ENCODE results near the gene PRR3.
A peak's percentile ranks its signal among the peaks of the same experiment; 100 is the strongest.

PRR3 gene

DNA sequence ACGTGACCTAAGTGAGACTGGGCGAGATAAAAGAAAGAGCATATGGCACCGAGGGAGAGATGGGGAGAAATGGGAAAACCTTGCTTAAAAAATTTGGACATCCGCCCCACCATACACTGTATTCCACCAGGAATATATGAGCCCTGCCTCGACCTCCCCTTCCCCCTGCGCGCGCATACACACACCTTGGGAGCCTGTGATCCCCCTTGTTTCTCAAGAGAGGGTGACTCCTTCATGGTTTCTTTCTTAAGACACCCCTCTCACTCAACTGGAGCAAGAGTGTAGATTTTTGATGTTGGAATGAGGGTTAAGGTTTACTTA lies 14.6 kb downstream of the PRR3 start:
- H3K18ac ChIP-seq (ENCODE audit: low read length) = no peak overlapping the region
- peaks cover 3 to 4% of the 10 kb centered on the region in 2 experiments for H3K36me3 ChIP-seq (ENCODE audit: control insufficient read depth in 1 of 2, insufficient read depth in 2 of 2, low read length in 2 of 2)
- WGBS (ENCODE audit: extremely low coverage, insufficient coverage, insufficient read length) = no CpG with 5 or more reads among the region's 8 CpGs
- peak overlapping the region; percentile 29 for H3K14ac ChIP-seq (ENCODE audit: low read length)
- peak overlapping the region; percentile 86 for H4K91ac ChIP-seq (ENCODE audit: low read depth, low read length)
- no peaks in the 10 kb centered on the region for H3K9me3 ChIP-seq (ENCODE audit: insufficient read depth, low read depth, low read length)
- no peak overlapping the region for H2AK5ac ChIP-seq (ENCODE audit: low read length)
- peak overlapping the region; percentile 96 for H3K27ac ChIP-seq (ENCODE audit: low read depth, low read length)
- peak overlapping the region; percentile 13 for H4K12ac ChIP-seq (ENCODE audit: low read depth, low read length)
- H2BK120ac ChIP-seq (ENCODE audit: insufficient read depth, low read length, poor library complexity) = no peak overlapping the region
- no peak overlapping the region for H2AFZ ChIP-seq (ENCODE audit: insufficient read depth, low read length, poor library complexity)
- H3K27me3 ChIP-seq (ENCODE audit: insufficient read depth, low read length) = no peaks in the 10 kb centered on the region
- H3K4me3 ChIP-seq (ENCODE audit: low read depth, low read length) = peak overlapping the region; percentile 97
- peak overlapping the region; percentile 99 for H3K4me2 ChIP-seq (ENCODE audit: low read length)
- H3K4me1 ChIP-seq (ENCODE audit: control insufficient read depth in 1 of 2, insufficient read depth in 2 of 2, low read length in 2 of 2) = peaks cover 7 to 9% of the 10 kb centered on the region in 2 experiments
- H3K4ac ChIP-seq (ENCODE audit: low read depth, low read length) = peak overlapping the region; percentile 8
- no peak overlapping the region for H3K23ac ChIP-seq (ENCODE audit: low read length)
- peaks cover 9% of the 10 kb centered on the region for H3K79me1 ChIP-seq (ENCODE audit: low read length)
- H3K9ac ChIP-seq (ENCODE audit: low read length) = peak overlapping the region; percentile 99
- peak overlapping the region; percentile 88 for H2BK5ac ChIP-seq (ENCODE audit: low read depth, low read length, poor library complexity)
- H2BK12ac ChIP-seq (ENCODE audit: low read length) = peak overlapping the region; percentile 19
- H3K79me2 ChIP-seq (ENCODE audit: control insufficient read depth, insufficient read depth, low read length, poor library complexity) = peaks cover 4% of the 10 kb centered on the region
- peak overlapping the region; percentile 5 for H4K8ac ChIP-seq (ENCODE audit: low read depth, low read length)
- no peak for DNase-seq

DNA sequence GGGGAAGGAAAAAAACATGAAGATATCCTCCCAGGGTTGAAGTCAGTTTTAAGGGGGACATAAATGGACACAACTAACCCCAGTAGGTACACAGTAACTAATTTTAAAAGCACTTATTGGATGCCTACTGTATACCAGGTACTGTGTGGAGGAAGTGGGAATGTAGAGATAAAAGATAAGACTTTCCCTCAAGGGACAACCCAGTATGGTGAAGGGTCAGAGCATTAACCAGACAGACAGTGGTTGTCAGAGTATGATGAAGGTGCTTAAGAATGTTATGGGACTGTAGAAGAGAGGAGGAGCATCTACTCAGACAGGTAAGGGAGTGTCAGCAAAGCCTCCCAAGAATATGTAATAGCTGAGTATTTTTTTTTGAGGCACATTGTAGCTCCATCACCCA lies 15.1 kb downstream of the PRR3 start:
- H4K12ac ChIP-seq (ENCODE audit: low read depth, low read length) = no peak overlapping the region
- H3K27ac ChIP-seq (ENCODE audit: low read depth, low read length) = peak overlapping the region; percentile 96
- H3K9me3 ChIP-seq (ENCODE audit: insufficient read depth, low read depth, low read length) = no peaks in the 10 kb centered on the region
- peak overlapping the region; percentile 99 for H3K4me2 ChIP-seq (ENCODE audit: low read length)
- H3K79me1 ChIP-seq (ENCODE audit: low read length) = peaks cover 9% of the 10 kb centered on the region
- no peak overlapping the region for H4K8ac ChIP-seq (ENCODE audit: low read depth, low read length)
- H3K36me3 ChIP-seq (ENCODE audit: control insufficient read depth in 1 of 2, insufficient read depth in 2 of 2, low read length in 2 of 2) = peaks cover 4% of the 10 kb centered on the region in 2 experiments
- no peak overlapping the region for H3K18ac ChIP-seq (ENCODE audit: low read length)
- H3K79me2 ChIP-seq (ENCODE audit: control insufficient read depth, insufficient read depth, low read length, poor library complexity) = peaks cover 4% of the 10 kb centered on the region
- H2AK5ac ChIP-seq (ENCODE audit: low read length) = no peak overlapping the region
- no peak overlapping the region for H3K14ac ChIP-seq (ENCODE audit: low read length)
- H2BK120ac ChIP-seq (ENCODE audit: insufficient read depth, low read length, poor library complexity) = no peak overlapping the region
- H2BK12ac ChIP-seq (ENCODE audit: low read length) = no peak overlapping the region
- H3K23ac ChIP-seq (ENCODE audit: low read length) = no peak overlapping the region
- no peak overlapping the region for H2AFZ ChIP-seq (ENCODE audit: insufficient read depth, low read length, poor library complexity)
- H4K91ac ChIP-seq (ENCODE audit: low read depth, low read length) = no peak overlapping the region
- peak overlapping the region; percentile 68 for H3K4ac ChIP-seq (ENCODE audit: low read depth, low read length)
- peak; percentile 60 to 78 for DNase-seq
- no peak overlapping the region for H3K4me3 ChIP-seq (ENCODE audit: low read depth, low read length)
- no peaks in the 10 kb centered on the region for H3K27me3 ChIP-seq (ENCODE audit: insufficient read depth, low read length)
- H3K4me1 ChIP-seq (ENCODE audit: control insufficient read depth in 1 of 2, insufficient read depth in 2 of 2, low read length in 2 of 2) = peaks cover 7 to 9% of the 10 kb centered on the region in 2 experiments
- no peak overlapping the region for H2BK5ac ChIP-seq (ENCODE audit: low read depth, low read length, poor library complexity)
- no peak overlapping the region for H3K9ac ChIP-seq (ENCODE audit: low read length)

DNA sequence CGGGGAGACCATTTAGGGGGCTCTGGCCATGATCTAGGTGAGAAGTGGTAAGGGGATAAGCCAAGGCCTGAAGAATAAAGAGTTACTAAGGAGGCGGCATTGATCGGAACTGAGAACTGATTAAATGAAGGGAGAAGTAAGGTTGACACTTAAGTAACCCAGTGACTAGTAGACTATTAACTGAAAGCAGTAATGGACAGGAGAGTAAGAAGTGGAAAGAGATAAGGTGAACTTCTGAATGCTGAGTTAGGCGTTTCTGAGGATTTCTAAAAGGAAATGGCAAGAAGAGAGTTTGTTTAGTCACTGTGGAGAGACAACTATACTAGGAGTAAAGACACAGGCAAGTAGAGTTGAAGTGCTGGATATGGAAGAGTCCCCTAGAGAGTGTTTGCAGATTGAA lies 16.0 kb downstream of the PRR3 start:
- WGBS (ENCODE audit: extremely low coverage, insufficient coverage, insufficient read length) = no CpG with 5 or more reads among the region's 4 CpGs
- H3K79me2 ChIP-seq (ENCODE audit: control insufficient read depth, insufficient read depth, low read length, poor library complexity) = peaks cover 4% of the 10 kb centered on the region
- H4K91ac ChIP-seq (ENCODE audit: low read depth, low read length) = no peak overlapping the region
- no peak overlapping the region for H2BK5ac ChIP-seq (ENCODE audit: low read depth, low read length, poor library complexity)
- no peak overlapping the region for H2AFZ ChIP-seq (ENCODE audit: insufficient read depth, low read length, poor library complexity)
- peaks cover 7 to 9% of the 10 kb centered on the region in 2 experiments for H3K4me1 ChIP-seq (ENCODE audit: control insufficient read depth in 1 of 2, insufficient read depth in 2 of 2, low read length in 2 of 2)
- H3K9ac ChIP-seq (ENCODE audit: low read length) = no peak overlapping the region
- H2AK5ac ChIP-seq (ENCODE audit: low read length) = no peak overlapping the region
- no peak overlapping the region for H3K27ac ChIP-seq (ENCODE audit: low read depth, low read length)
- no peak overlapping the region for H4K8ac ChIP-seq (ENCODE audit: low read depth, low read length)
- no peak overlapping the region for H3K4me2 ChIP-seq (ENCODE audit: low read length)
- H3K18ac ChIP-seq (ENCODE audit: low read length) = no peak overlapping the region
- H3K23ac ChIP-seq (ENCODE audit: low read length) = no peak overlapping the region
- no peaks in the 10 kb centered on the region for H3K27me3 ChIP-seq (ENCODE audit: insufficient read depth, low read length)
- no peaks in the 10 kb centered on the region for H3K9me3 ChIP-seq (ENCODE audit: insufficient read depth, low read depth, low read length)
- H3K4me3 ChIP-seq (ENCODE audit: low read depth, low read length) = no peak overlapping the region
- no peak overlapping the region for H3K14ac ChIP-seq (ENCODE audit: low read length)
- H4K12ac ChIP-seq (ENCODE audit: low read depth, low read length) = no peak overlapping the region
- H2BK120ac ChIP-seq (ENCODE audit: insufficient read depth, low read length, poor library complexity) = no peak overlapping the region
- no peak overlapping the region for H2BK12ac ChIP-seq (ENCODE audit: low read length)
- DNase-seq = no peak
- H3K36me3 ChIP-seq (ENCODE audit: control insufficient read depth in 1 of 2, insufficient read depth in 2 of 2, low read length in 2 of 2) = peaks cover 11 to 14% of the 10 kb centered on the region in 2 experiments
- peak overlapping the region; percentile 88 for H3K4ac ChIP-seq (ENCODE audit: low read depth, low read length)
- H3K79me1 ChIP-seq (ENCODE audit: low read length) = peaks cover 9% of the 10 kb centered on the region

DNA sequence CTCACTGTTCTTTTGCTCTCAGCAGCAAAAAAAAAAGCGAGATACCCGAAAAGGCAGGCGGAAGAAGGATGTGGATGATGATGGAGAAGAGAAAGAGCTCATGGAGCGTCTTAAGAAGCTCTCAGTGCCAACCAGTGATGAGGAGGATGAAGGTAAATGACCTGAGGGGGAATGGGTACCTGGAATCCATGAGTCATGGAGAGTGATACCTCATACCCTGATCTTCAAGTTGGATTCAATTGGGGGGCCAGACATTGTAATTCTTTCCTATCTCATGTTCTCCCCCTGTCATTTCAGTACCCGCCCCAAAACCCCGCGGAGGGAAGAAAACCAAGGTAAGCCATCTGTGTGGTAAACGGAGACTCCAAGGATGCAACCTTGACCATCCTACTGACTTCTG lies 21.0 kb downstream of the PRR3 start:
- H3K36me3 ChIP-seq (ENCODE audit: control insufficient read depth in 1 of 2, insufficient read depth in 2 of 2, low read length in 2 of 2) = peaks cover 38 to 54% of the 10 kb centered on the region in 2 experiments
- H3K4me3 ChIP-seq (ENCODE audit: low read depth, low read length) = no peak overlapping the region
- WGBS (ENCODE audit: extremely low coverage, insufficient coverage, insufficient read length) = no CpG with 5 or more reads among the region's 8 CpGs

More for the DNA sequence above, 21.0 kb downstream of the PRR3 start:
- Histone ChIP-seq H4K12ac (ENCODE audit: low read depth, low read length) (no peak overlapping the region), H3K79me2 (ENCODE audit: control insufficient read depth, insufficient read depth, low read length, poor library complexity) (no peaks in the 10 kb centered on the region), H2BK12ac (ENCODE audit: low read length) (no peak overlapping the region), H3K14ac (ENCODE audit: low read length) (no peak overlapping the region), H3K23ac (ENCODE audit: low read length) (no peak overlapping the region), H3K4me2 (ENCODE audit: low read length) (no peak overlapping the region), H2BK120ac (ENCODE audit: insufficient read depth, low read length, poor library complexity) (no peak overlapping the region), H3K9me3 (ENCODE audit: insufficient read depth, low read depth, low read length) (no peaks in the 10 kb centered on the region), H3K27ac (ENCODE audit: low read depth, low read length) (no peak overlapping the region), H3K27me3 (ENCODE audit: insufficient read depth, low read length) (no peaks in the 10 kb centered on the region), H3K18ac (ENCODE audit: low read length) (no peak overlapping the region), H2AK5ac (ENCODE audit: low read length) (no peak overlapping the region), H2AFZ (ENCODE audit: insufficient read depth, low read length, poor library complexity) (no peak overlapping the region), H4K91ac (ENCODE audit: low read depth, low read length) (no peak overlapping the region), H3K4ac (ENCODE audit: low read depth, low read length) (no peak overlapping the region), H3K4me1 (ENCODE audit: control insufficient read depth in 1 of 2, insufficient read depth in 2 of 2, low read length in 2 of 2) (no peaks in the 10 kb centered on the region), H4K8ac (ENCODE audit: low read depth, low read length) (no peak overlapping the region), H3K9ac (ENCODE audit: low read length) (no peak overlapping the region), H2BK5ac (ENCODE audit: low read depth, low read length, poor library complexity) (no peak overlapping the region), H3K79me1 (ENCODE audit: low read length) (no peaks in the 10 kb centered on the region)
- no peak for DNase-seq

All from trophoblast cell (in vitro differentiated cells and primary cell).